ENCODE measurements around the gene C19orf67.
A peak's percentile ranks its signal among the peaks of the same experiment; 100 is the strongest.

C19orf67 gene

GRCh38 chr19:14093117-14093823 lies 7.7 kb upstream of the C19orf67 start:
- Histone ChIP-seq H3K9ac (ENCODE audit: low read depth, low read length) (no peak overlapping the region), H3K36me3 (ENCODE audit: control insufficient read depth, insufficient read depth, low read length) (peaks cover 8% of the 10 kb centered on the region), H3K27me3 (ENCODE audit: control insufficient read depth, insufficient read depth, low read length) (peaks cover 11% of the 10 kb centered on the region)

GRCh38 chr19:14091813-14092462 lies 6.4 kb upstream of the C19orf67 start:
- Histone ChIP-seq H3K9me3 (ENCODE audit: control insufficient read depth, insufficient read depth, low read length) (no peaks in the 10 kb centered on the region), H3K9ac (ENCODE audit: low read depth, low read length) (no peak overlapping the region), H3K27me3 (ENCODE audit: control insufficient read depth, insufficient read depth, low read length) (peaks cover 11% of the 10 kb centered on the region), H3K27ac (ENCODE audit: low read depth, low read length) (peak overlapping the region; percentile 81), H3K4me3 (ENCODE audit: low read depth, low read length) (peak overlapping the region; percentile 83), H3K4me1 (ENCODE audit: control insufficient read depth, insufficient read depth, low read length) (peaks cover 4% of the 10 kb centered on the region; the same call in 1 of the 2 replicates), H3K36me3 (ENCODE audit: control insufficient read depth, insufficient read depth, low read length) (peaks cover 17% of the 10 kb centered on the region)

More at GRCh38 chr19:14093117-14093823, 7.7 kb upstream of the C19orf67 start:
- Histone ChIP-seq H3K9me3 (ENCODE audit: control insufficient read depth, insufficient read depth, low read length) (no peaks in the 10 kb centered on the region), H3K4me1 (ENCODE audit: control insufficient read depth, insufficient read depth, low read length) (peaks cover 4% of the 10 kb centered on the region; the same call in 1 of the 2 replicates), H3K4me3 (ENCODE audit: low read depth, low read length) (no peak overlapping the region), H3K27ac (ENCODE audit: low read depth, low read length) (no peak overlapping the region)

GRCh38 chr19:14091081-14091812 lies 5.7 kb upstream of the C19orf67 start:
- Histone ChIP-seq H3K4me3 (ENCODE audit: low read depth, low read length) (peak overlapping the region; percentile 83), H3K27me3 (ENCODE audit: control insufficient read depth, insufficient read depth, low read length) (peaks cover 11% of the 10 kb centered on the region), H3K4me1 (ENCODE audit: control insufficient read depth, insufficient read depth, low read length) (peaks cover 4% of the 10 kb centered on the region; the same call in 1 of the 2 replicates), H3K9me3 (ENCODE audit: control insufficient read depth, insufficient read depth, low read length) (no peaks in the 10 kb centered on the region), H3K27ac (ENCODE audit: low read depth, low read length) (peak overlapping the region; percentile 81), H3K9ac (ENCODE audit: low read depth, low read length) (peak overlapping the region; percentile 51; the same call in 1 of the 2 replicates), H3K36me3 (ENCODE audit: control insufficient read depth, insufficient read depth, low read length) (peaks cover 17% of the 10 kb centered on the region)

- H3K9ac ChIP-seq (ENCODE audit: low read depth, low read length) = peak within 1 kb of the TSS; percentile 51; the same call in 1 of the 2 replicates
- peaks cover 17% of the 10 kb centered on the region for H3K36me3 ChIP-seq (ENCODE audit: control insufficient read depth, insufficient read depth, low read length)
- H3K27me3 ChIP-seq (ENCODE audit: control insufficient read depth, insufficient read depth, low read length) = peaks cover 11% of the 10 kb centered on the region
- H3K9me3 ChIP-seq (ENCODE audit: control insufficient read depth, insufficient read depth, low read length) = no peaks in the 10 kb centered on the region
- H3K4me1 ChIP-seq (ENCODE audit: control insufficient read depth, insufficient read depth, low read length) = peaks cover 4% of the 10 kb centered on the region; the same call in 1 of the 2 replicates
- peak within 1 kb of the TSS; percentile 83 for H3K4me3 ChIP-seq (ENCODE audit: low read depth, low read length)
- peak within 1 kb of the TSS; percentile 81 for H3K27ac ChIP-seq (ENCODE audit: low read depth, low read length)
Observed at GRCh38 chr19:14090509-14091080, 5.0 kb upstream of the C19orf67 start, which contains the start of gene SAMD1. Gene SAMD1 (minus strand): TSS chr19:14090751.

GRCh38 chr19:14089662-14090508 lies 4.3 kb upstream of the C19orf67 start:
- H3K9ac ChIP-seq (ENCODE audit: low read depth, low read length) = no peak overlapping the region
- peaks cover 4% of the 10 kb centered on the region; the same call in 1 of the 2 replicates for H3K4me1 ChIP-seq (ENCODE audit: control insufficient read depth, insufficient read depth, low read length)
- peaks cover 17% of the 10 kb centered on the region for H3K36me3 ChIP-seq (ENCODE audit: control insufficient read depth, insufficient read depth, low read length)
- H3K27me3 ChIP-seq (ENCODE audit: control insufficient read depth, insufficient read depth, low read length) = peaks cover 11% of the 10 kb centered on the region
- no peaks in the 10 kb centered on the region for H3K9me3 ChIP-seq (ENCODE audit: control insufficient read depth, insufficient read depth, low read length)
- peak overlapping the region; percentile 69 for H3K4me3 ChIP-seq (ENCODE audit: low read depth, low read length)
- peak overlapping the region; percentile 68 for H3K27ac ChIP-seq (ENCODE audit: low read depth, low read length)

- peaks cover 4% of the 10 kb centered on the region; the same call in 1 of the 2 replicates for H3K4me1 ChIP-seq (ENCODE audit: control insufficient read depth, insufficient read depth, low read length)
- peaks cover 11% of the 10 kb centered on the region for H3K27me3 ChIP-seq (ENCODE audit: control insufficient read depth, insufficient read depth, low read length)
- peak overlapping the region; percentile 69 for H3K4me3 ChIP-seq (ENCODE audit: low read depth, low read length)
- H3K36me3 ChIP-seq (ENCODE audit: control insufficient read depth, insufficient read depth, low read length) = peaks cover 17% of the 10 kb centered on the region
- no peak overlapping the region for H3K27ac ChIP-seq (ENCODE audit: low read depth, low read length)
- H3K9me3 ChIP-seq (ENCODE audit: control insufficient read depth, insufficient read depth, low read length) = no peaks in the 10 kb centered on the region
- H3K9ac ChIP-seq (ENCODE audit: low read depth, low read length) = no peak overlapping the region
Observed at GRCh38 chr19:14089412-14089661, 3.8 kb upstream of the C19orf67 start.

GRCh38 chr19:14088634-14089411 lies 3.2 kb upstream of the C19orf67 start:
- Histone ChIP-seq H3K4me3 (ENCODE audit: low read depth, low read length) (peak overlapping the region; percentile 69), H3K27ac (ENCODE audit: low read depth, low read length) (no peak overlapping the region), H3K9me3 (ENCODE audit: control insufficient read depth, insufficient read depth, low read length) (no peaks in the 10 kb centered on the region), H3K36me3 (ENCODE audit: control insufficient read depth, insufficient read depth, low read length) (peaks cover 17% of the 10 kb centered on the region), H3K9ac (ENCODE audit: low read depth, low read length) (no peak overlapping the region), H3K27me3 (ENCODE audit: control insufficient read depth, insufficient read depth, low read length) (peaks cover 11% of the 10 kb centered on the region), H3K4me1 (ENCODE audit: control insufficient read depth, insufficient read depth, low read length) (peaks cover 4% of the 10 kb centered on the region; the same call in 1 of the 2 replicates)

GRCh38 chr19:14086098-14086497 lies 515 bp upstream of the C19orf67 start:
- Histone ChIP-seq H3K4me1 (ENCODE audit: control insufficient read depth, insufficient read depth, low read length) (no peaks in the 10 kb centered on the region), H3K4me3 (ENCODE audit: low read depth, low read length) (peak overlapping the region; percentile 51; the same call in 1 of the 2 replicates), H3K9me3 (ENCODE audit: control insufficient read depth, insufficient read depth, low read length) (no peaks in the 10 kb centered on the region), H3K36me3 (ENCODE audit: control insufficient read depth, insufficient read depth, low read length) (peaks cover 17% of the 10 kb centered on the region), H3K27me3 (ENCODE audit: control insufficient read depth, insufficient read depth, low read length) (peaks cover 11% of the 10 kb centered on the region), H3K27ac (ENCODE audit: low read depth, low read length) (no peak overlapping the region), H3K9ac (ENCODE audit: low read depth, low read length) (no peak overlapping the region)

GRCh38 chr19:14082675-14082960 lies 3.0 kb downstream of the C19orf67 start:
- Histone ChIP-seq H3K27ac (ENCODE audit: low read depth, low read length) (no peak overlapping the region), H3K9me3 (ENCODE audit: control insufficient read depth, insufficient read depth, low read length) (no peaks in the 10 kb centered on the region), H3K36me3 (ENCODE audit: control insufficient read depth, insufficient read depth, low read length) (peaks cover 3% of the 10 kb centered on the region), H3K4me3 (ENCODE audit: low read depth, low read length) (no peak overlapping the region), H3K4me1 (ENCODE audit: control insufficient read depth, insufficient read depth, low read length) (no peaks in the 10 kb centered on the region), H3K9ac (ENCODE audit: low read depth, low read length) (no peak overlapping the region), H3K27me3 (ENCODE audit: control insufficient read depth, insufficient read depth, low read length) (no peaks in the 10 kb centered on the region)

Measured in HUES48 (cell line).